ENCODE data around the gene IKZF1. TPM values are rescaled to one million over a fixed set of nuclear protein-coding genes. Genes with fewer than 3 reads are reported as not detected.

The IKZF1 gene
- polyA plus RNA-seq, 4 donors = 1.8 to 5.9 (median 3.3) TPM

DNA sequence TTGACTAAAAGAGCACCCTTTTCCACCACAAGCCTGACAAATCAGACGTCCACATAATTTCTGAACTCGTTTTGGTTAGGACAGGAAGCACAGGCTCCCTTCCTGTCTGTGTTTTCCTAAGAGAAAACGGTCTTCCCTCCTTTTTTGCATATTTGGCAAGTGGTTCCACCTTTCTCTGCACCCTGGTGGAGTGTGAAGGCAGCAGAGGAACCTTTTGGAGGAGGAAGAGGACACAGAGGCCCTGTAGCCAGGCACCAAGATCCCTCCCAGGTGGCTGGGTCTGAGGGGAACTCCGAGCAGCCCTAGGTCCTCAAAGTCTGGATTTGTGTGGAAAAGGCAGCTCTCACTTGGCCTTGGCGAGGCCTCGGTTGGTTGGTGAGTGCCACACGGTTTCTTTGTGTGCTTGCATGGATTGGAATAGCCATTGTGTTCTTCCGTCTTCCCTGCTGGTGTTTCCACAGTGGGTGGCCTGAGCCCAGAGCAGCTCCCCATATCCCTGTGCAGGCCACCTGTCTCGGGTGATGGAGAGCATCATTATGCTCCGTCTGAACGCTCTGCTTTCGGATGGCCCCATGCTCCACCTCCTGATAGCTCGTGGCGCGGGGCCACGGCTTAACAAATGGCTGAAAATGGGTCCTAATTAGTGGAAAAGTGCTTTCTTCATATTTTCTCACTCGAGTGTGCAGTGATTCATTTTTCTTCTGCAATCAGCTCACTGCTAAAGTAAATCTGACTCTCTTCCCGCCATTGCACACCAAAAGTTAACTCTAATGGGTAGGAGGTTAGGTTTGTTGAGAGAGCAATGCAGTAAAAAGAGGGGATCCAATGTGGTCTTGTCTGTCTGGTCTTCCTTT, 4.2 kb downstream of the IKZF1 start:
- 54 to 63% (median 55%) methylated on average over 18 of the region's 18 CpGs for WGBS, 3 donors
- DNase-seq (no peak), FAIRE-seq (no peak)
- peak overlapping the region in 2 of 3 donors; percentile 79 to 84 for H3K27ac ChIP-seq (ENCODE audit: low read depth in 1 of 3, low read length in 2 of 3)
- H3K36me3 ChIP-seq (ENCODE audit: control insufficient read depth in 3 of 3, insufficient read depth in 2 of 3, low read depth in 1 of 3, low read length in 3 of 3) = no peaks in the 10 kb centered on the region
- no peaks in the 10 kb centered on the region for H3K4me1 ChIP-seq (ENCODE audit: control insufficient read depth in 3 of 3, insufficient read depth in 2 of 3, low read depth in 1 of 3, low read length in 2 of 3)
- H3K27me3 ChIP-seq (ENCODE audit: control insufficient read depth in 3 of 3, insufficient read depth in 3 of 3, low read length in 3 of 3) = peaks cover 0 to 47% (median 3%) of the 10 kb centered on the region in 3 donors
- peak overlapping the region in 1 of 3 donors; percentile 38 for H3K4me3 ChIP-seq (ENCODE audit: low read depth in 1 of 3, low read length in 3 of 3)
- no peaks in the 10 kb centered on the region for H3K9me3 ChIP-seq (ENCODE audit: control insufficient read depth in 2 of 2, insufficient read depth in 1 of 2, low read depth in 1 of 2, low read length in 1 of 2)

DNA sequence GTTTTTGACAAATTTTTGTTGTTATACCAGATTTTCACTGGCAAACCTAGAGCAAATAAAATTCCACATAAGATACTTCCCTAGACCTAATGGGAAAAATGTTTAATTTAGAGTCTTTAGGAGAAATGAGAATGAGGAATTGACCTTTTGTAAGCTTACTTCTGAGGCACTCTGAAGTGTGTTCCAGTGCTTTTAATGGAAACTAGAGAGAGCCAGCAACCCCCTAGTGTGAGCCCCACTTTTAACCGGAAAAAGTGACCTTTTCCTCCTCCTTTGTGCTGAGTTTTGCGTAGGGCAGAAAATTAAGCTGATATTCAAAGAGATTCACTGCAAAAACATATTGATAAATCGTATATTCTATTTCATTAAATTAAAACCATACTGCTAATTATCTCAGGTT, 5.2 kb downstream of the IKZF1 start:
- Histone ChIP-seq H3K9me3 (ENCODE audit: control insufficient read depth in 2 of 2, insufficient read depth in 1 of 2, low read depth in 1 of 2, low read length in 1 of 2) (no peaks in the 10 kb centered on the region), H3K4me3 (ENCODE audit: low read depth in 1 of 3, low read length in 3 of 3) (peak overlapping the region in 1 of 3 donors; percentile 9), H3K27ac (ENCODE audit: low read depth in 1 of 3, low read length in 2 of 3) (peak overlapping the region in 1 of 3 donors; percentile 63), H3K36me3 (ENCODE audit: control insufficient read depth in 3 of 3, insufficient read depth in 2 of 3, low read depth in 1 of 3, low read length in 3 of 3) (no peaks in the 10 kb centered on the region), H3K4me1 (ENCODE audit: control insufficient read depth in 3 of 3, insufficient read depth in 2 of 3, low read depth in 1 of 3, low read length in 2 of 3) (no peaks in the 10 kb centered on the region), H3K27me3 (ENCODE audit: control insufficient read depth in 3 of 3, insufficient read depth in 3 of 3, low read length in 3 of 3) (peaks cover 0 to 45% (median 0%) of the 10 kb centered on the region in 3 donors)
- no peak for FAIRE-seq
- 64 to 81% (median 65%) methylated on average over 3 of the region's 3 CpGs for WGBS, 3 donors
- no peak for DNase-seq

DNA sequence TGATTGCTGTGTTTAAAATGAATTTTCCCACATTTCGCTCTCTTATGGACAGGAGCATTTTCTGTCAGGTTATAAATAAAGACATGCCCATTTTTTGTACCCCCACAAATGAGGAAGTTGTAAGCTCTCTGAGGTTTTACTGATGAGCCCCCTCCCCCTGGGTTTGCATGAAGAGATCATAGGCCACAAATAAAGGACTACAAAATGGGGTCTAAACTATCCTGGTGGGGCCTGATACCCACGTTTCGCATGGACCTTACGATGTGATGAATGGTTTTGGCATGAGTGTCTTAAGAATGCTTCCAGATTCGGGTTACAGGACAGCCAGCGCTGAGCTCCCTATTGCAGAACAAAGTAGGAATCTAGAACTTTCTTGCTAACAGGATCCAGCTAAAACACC, 5.8 kb downstream of the IKZF1 start:
- 58 to 74% (median 67%) methylated on average over 6 of the region's 6 CpGs for WGBS, 3 donors
- Histone ChIP-seq H3K4me1 (ENCODE audit: control insufficient read depth in 3 of 3, insufficient read depth in 2 of 3, low read depth in 1 of 3, low read length in 2 of 3) (no peaks in the 10 kb centered on the region), H3K27ac (ENCODE audit: low read depth in 1 of 3, low read length in 2 of 3) (peak overlapping the region in 2 of 3 donors; percentile 15 to 52), H3K9me3 (ENCODE audit: control insufficient read depth in 2 of 2, insufficient read depth in 1 of 2, low read depth in 1 of 2, low read length in 1 of 2) (no peaks in the 10 kb centered on the region), H3K27me3 (ENCODE audit: control insufficient read depth in 3 of 3, insufficient read depth in 3 of 3, low read length in 3 of 3) (peaks cover 0 to 39% (median 0%) of the 10 kb centered on the region in 3 donors), H3K36me3 (ENCODE audit: control insufficient read depth in 3 of 3, insufficient read depth in 2 of 3, low read depth in 1 of 3, low read length in 3 of 3) (no peaks in the 10 kb centered on the region), H3K4me3 (ENCODE audit: low read depth in 1 of 3, low read length in 3 of 3) (no peak overlapping the region)
- FAIRE-seq (no peak), DNase-seq (no peak)

DNA sequence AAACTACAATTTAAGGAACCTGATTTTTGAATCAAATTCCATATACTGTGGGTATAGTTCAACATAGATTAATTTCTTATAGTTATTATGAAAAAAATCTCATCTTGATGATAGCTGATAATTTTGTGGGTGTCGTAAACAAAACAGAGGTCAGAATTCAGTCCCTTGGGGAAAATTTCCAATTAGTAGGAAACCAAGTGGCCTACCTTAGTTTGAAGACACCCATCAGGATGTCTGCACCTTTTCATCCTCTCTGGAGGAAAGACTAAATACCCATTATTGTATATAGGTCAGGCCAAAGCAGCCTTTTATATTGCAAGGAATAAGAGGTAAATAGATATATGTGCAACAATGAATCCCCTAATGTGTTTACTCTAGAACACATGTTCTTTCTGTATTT, 6.4 kb downstream of the IKZF1 start:
- no peaks in the 10 kb centered on the region for H3K36me3 ChIP-seq (ENCODE audit: control insufficient read depth in 3 of 3, insufficient read depth in 2 of 3, low read depth in 1 of 3, low read length in 3 of 3)
- 77 to 87% (median 80%) methylated on average over 1 of the region's 1 CpG for WGBS, 3 donors
- H3K9me3 ChIP-seq (ENCODE audit: control insufficient read depth in 2 of 2, insufficient read depth in 1 of 2, low read depth in 1 of 2, low read length in 1 of 2) = no peaks in the 10 kb centered on the region
- H3K4me1 ChIP-seq (ENCODE audit: control insufficient read depth in 3 of 3, insufficient read depth in 2 of 3, low read depth in 1 of 3, low read length in 2 of 3) = no peaks in the 10 kb centered on the region
- no peak overlapping the region for H3K4me3 ChIP-seq (ENCODE audit: low read depth in 1 of 3, low read length in 3 of 3)
- peaks cover 0 to 34% (median 0%) of the 10 kb centered on the region in 3 donors for H3K27me3 ChIP-seq (ENCODE audit: control insufficient read depth in 3 of 3, insufficient read depth in 3 of 3, low read length in 3 of 3)
- peak overlapping the region in 2 of 3 donors; percentile 41 to 52 for H3K27ac ChIP-seq (ENCODE audit: low read depth in 1 of 3, low read length in 2 of 3)
- DNase-seq = no peak
- no peak for FAIRE-seq

DNA sequence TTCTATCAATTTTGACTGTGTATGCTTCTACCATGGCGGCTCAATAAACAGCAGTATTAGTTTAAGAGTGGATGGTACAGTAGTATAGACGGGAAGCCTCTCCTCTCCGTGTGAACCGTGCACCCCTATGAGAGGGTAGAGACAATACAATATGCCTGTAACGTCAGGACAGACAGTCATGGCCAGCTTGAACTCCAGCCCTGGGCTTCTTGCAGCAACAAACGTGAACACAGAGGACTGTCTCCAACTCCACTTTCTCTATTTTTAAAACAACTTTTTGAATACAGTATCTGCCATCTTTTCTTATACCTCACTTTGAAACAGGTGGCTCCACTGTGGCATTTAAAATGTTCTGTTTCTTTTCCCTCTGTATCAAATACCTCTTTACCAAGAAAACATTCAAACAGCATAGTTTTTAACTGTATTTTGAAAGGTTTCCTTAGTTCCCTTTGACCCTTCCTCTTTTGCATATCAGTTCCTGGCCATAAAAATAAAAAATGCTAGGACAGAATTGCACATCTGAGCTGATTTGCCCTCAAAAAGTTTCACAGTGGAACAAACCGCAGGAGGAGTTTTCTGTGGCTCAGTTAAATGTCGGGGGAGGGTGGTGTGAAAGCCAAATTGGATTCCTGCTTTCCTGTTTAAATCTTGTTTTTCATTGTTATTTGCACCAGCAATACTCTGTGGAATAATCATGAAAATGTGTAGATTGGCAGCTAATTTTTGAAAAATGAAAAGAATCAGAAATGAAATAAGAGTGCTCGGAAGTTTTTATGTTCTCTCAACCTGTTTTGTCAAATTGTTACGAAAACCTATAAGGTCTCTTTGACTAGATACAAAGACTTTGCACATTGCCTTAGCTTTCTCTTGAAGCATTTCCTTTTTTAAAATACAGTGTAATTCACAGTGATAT, 8.0 kb downstream of the IKZF1 start:
- 44 to 68% (median 48%) methylated on average over 10 of the region's 10 CpGs for WGBS, 3 donors
- DNase-seq (no peak), FAIRE-seq (no peak)
- Histone ChIP-seq H3K27me3 (ENCODE audit: control insufficient read depth in 3 of 3, insufficient read depth in 3 of 3, low read length in 3 of 3) (peaks cover 0 to 28% (median 0%) of the 10 kb centered on the region in 3 donors), H3K4me3 (ENCODE audit: low read depth in 1 of 3, low read length in 3 of 3) (peak overlapping the region in 1 of 3 donors; percentile 26), H3K9me3 (ENCODE audit: control insufficient read depth in 2 of 2, insufficient read depth in 1 of 2, low read depth in 1 of 2, low read length in 1 of 2) (no peaks in the 10 kb centered on the region), H3K36me3 (ENCODE audit: control insufficient read depth in 3 of 3, insufficient read depth in 2 of 3, low read depth in 1 of 3, low read length in 3 of 3) (no peaks in the 10 kb centered on the region), H3K4me1 (ENCODE audit: control insufficient read depth in 3 of 3, insufficient read depth in 2 of 3, low read depth in 1 of 3, low read length in 2 of 3) (no peaks in the 10 kb centered on the region), H3K27ac (ENCODE audit: low read depth in 1 of 3, low read length in 2 of 3) (peak overlapping the region in 2 of 3 donors; percentile 73 to 76)

DNA sequence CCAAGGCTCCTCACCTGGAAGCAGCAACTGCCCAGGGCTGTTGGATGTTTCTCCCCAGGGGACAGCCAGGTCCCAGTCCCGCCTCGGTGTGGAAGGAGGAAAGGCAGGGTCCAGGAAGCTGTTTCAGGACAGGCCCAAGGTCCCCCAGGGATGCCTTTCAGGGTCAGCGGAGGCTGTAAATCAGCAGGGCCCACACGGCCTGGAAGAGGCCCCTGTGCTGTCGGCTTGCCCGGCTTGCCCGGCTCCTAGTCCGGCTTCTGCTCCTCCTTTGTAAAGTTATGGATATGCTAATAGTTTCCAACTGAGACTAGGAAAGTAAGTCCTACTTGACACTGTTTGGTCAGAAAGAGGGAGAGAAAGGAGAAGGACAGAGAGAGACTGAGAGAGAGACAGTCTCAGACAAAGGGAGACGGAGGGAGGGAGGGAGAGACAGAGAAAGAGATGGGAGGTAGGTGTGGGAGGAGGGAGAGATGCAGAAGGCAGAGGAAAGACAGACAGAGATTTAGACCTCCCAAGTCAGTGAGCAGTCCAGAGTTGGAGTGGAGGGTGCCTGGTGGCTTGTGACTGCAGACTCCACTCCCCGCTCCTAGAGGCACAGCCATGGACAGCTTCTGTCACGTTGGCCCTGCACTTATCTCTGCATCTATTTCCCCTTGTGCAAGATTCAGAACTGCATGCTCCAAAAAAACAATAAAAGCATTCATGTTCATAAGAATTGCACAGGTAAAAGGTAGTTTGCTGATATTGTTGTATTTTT, 10.5 kb downstream of the IKZF1 start:
- Histone ChIP-seq H3K27me3 (ENCODE audit: control insufficient read depth in 3 of 3, insufficient read depth in 3 of 3, low read length in 3 of 3) (peaks cover 0 to 15% (median 0%) of the 10 kb centered on the region in 3 donors), H3K4me1 (ENCODE audit: control insufficient read depth in 3 of 3, insufficient read depth in 2 of 3, low read depth in 1 of 3, low read length in 2 of 3) (no peaks in the 10 kb centered on the region), H3K4me3 (ENCODE audit: low read depth in 1 of 3, low read length in 3 of 3) (peak overlapping the region in 1 of 3 donors; percentile 35), H3K36me3 (ENCODE audit: control insufficient read depth in 3 of 3, insufficient read depth in 2 of 3, low read depth in 1 of 3, low read length in 3 of 3) (no peaks in the 10 kb centered on the region), H3K27ac (ENCODE audit: low read depth in 1 of 3, low read length in 2 of 3) (peak overlapping the region in 2 of 3 donors; percentile 69 to 74), H3K9me3 (ENCODE audit: control insufficient read depth in 2 of 2, insufficient read depth in 1 of 2, low read depth in 1 of 2, low read length in 1 of 2) (no peaks in the 10 kb centered on the region)
- FAIRE-seq (no peak), DNase-seq (no peak)
- whole genome bisulfite sequencing, 3 donors = 47 to 57% (median 53%) methylated on average over 11 of the region's 11 CpGs

DNA sequence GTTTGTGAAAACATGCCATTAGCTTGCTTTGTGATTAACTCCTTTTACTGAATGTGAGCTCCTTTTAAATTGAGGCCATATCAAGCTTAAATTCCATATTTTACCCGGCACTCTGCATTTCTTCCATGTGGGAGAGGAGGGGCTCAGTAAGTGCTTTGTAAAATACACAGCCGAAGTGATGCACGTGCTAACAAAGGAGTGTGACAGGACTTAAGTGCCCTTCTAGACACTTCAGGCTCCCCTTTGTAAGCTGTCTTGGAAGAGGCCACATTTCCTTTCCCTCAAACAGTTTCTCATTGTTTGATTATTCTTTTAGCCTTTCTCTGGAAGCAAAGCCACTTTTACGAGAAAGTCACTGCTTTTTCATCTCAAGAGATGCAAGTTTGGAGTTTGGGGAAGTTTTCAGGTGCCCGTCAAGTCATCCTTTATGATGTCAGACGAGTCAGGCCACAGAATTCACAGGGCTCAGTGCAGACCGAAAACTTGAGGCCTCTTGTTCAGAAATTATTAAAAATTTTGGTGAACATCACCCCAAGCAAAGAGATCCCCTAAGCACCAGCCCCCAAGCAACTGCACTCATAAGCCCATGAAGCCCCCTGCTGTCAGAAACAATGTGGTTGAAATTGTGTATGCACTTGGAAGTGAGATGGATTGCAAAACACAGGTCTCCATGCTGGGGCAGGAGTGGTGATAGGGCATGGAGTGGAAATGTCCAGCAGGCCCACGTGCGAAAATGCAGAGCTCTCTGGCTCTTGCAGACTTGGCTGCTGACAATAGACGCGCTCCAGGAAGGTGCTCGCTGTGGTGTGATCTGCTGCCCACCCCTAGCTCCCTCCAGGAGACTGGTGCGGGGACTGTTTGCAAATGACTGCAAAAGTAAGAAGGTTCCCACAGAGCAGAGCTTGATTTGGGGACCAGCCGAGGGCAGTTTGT, 11.5 kb downstream of the IKZF1 start:
- FAIRE-seq = no peak
- Histone ChIP-seq H3K27ac (ENCODE audit: low read depth in 1 of 3, low read length in 2 of 3) (peak overlapping the region in 2 of 3 donors; percentile 57 to 91), H3K27me3 (ENCODE audit: control insufficient read depth in 3 of 3, insufficient read depth in 3 of 3, low read length in 3 of 3) (peaks cover 0 to 11% (median 0%) of the 10 kb centered on the region in 3 donors), H3K9me3 (ENCODE audit: control insufficient read depth in 2 of 2, insufficient read depth in 1 of 2, low read depth in 1 of 2, low read length in 1 of 2) (no peaks in the 10 kb centered on the region), H3K36me3 (ENCODE audit: control insufficient read depth in 3 of 3, insufficient read depth in 2 of 3, low read depth in 1 of 3, low read length in 3 of 3) (no peaks in the 10 kb centered on the region), H3K4me3 (ENCODE audit: low read depth in 1 of 3, low read length in 3 of 3) (no peak overlapping the region), H3K4me1 (ENCODE audit: control insufficient read depth in 3 of 3, insufficient read depth in 2 of 3, low read depth in 1 of 3, low read length in 2 of 3) (no peaks in the 10 kb centered on the region)
- DNase-seq = no peak
- 39 to 49% (median 41%) methylated on average over 14 of the region's 14 CpGs for WGBS, 3 donors
